Endothelial cell of hepatic sinusoid (primary cell): ENCODE results near the gene RPL32.
"Not testable (repeated sequence)": the region's sequence is repeated elsewhere in the genome, so short reads cannot be mapped to it uniquely, and the experiment has no call there.

Source experiments
- in situ Hi-C: cut with HindIII; loops from 2 replicates; pipeline ENCODE4 v1.10.0; 2017; ENCODE audit warnings: low sequenced_read_pairs

Gene RPL32

GRCh38 chr3:12810961-12811360 is 30.4 kb downstream of the RPL32 start:
- in situ Hi-C loops, result no loop called here

- in situ Hi-C loops, result no loop called here
Measured at GRCh38 chr3:12810013-12810780, 31.2 kb downstream of the RPL32 start.

DNA sequence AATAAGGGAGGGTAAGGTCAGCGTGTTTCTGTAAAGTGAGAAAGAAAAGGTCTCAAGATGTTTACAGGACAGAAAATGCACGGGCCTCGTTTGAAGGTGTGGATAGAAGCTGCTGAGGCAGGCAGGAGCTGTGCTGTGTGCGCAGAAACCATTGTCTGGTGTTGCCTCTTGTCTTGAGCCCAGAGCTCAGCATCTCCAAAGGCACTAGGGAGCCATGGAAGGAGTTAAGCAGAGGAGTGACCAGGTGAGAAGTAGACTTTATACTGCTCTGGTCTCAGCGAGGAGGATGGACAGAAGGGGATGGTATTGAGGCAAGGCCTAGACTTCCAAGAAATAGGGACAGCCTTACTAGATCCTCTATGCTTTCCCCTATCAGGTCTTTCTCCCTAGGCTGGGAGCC is 31.9 kb downstream of the RPL32 start:
- in situ Hi-C loops, result no loop called here

DNA sequence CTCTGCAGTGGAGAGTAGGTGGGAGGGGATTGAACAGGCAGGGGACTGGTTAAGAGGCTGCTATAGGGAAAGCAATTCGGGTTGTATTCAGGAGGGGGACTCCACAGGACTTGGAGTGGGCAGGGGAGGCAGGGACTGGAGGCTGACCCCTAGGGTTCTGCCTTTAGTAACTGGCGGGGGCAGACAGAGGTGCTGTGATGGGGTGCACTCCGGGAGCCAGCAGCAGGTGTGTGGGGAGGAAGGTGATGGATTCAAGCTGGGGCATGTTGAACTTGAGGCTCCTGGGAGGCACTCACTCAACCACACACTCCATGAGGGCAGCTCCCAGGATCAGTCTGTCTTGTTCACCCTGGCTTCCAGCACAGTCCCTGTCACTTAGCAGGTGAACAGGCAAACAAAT is 32.4 kb downstream of the RPL32 start:
- in situ Hi-C loops, result no loop called here

GRCh38 chr3:12808587-12808986 is 32.8 kb downstream of the RPL32 start:
- in situ Hi-C loops, result no loop called here

DNA sequence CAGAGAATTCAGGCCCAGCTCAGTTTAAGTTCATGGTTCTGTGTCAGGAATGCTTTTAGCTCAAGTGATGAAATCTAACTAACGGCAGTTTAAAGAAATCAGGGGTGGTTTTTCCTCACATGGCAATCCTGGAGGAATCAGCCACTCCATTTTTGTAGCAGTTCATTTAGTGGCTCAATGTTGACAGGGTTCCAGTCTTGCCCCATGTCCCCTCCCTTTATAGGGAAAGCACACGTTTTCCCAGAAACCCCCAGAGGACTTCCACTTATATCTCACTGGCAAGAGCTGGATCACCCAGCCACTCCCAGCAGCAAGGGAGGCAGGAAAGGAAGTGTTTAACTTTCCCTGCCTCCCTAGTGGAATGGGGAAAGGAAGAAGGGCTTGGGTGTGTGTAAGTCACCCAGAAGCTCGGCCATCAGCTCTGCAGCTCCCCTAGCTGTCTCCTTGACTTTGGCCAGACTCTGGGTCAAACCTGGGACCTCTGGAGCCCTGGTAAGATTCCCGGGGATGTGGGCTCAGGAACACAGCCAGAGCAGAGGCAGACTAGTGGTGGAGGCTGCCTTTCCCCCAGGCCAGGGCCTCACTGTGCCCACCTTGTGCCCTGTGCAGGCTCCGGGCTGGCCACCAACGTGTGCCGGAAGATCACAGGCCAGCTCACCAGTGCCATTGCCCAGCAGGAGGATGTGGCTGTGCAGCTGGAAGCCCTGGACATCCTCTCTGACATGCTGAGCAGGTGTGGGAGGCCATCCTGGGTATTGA is 33.6 kb downstream of the RPL32 start:
- in situ Hi-C loops, result no loop called here

DNA sequence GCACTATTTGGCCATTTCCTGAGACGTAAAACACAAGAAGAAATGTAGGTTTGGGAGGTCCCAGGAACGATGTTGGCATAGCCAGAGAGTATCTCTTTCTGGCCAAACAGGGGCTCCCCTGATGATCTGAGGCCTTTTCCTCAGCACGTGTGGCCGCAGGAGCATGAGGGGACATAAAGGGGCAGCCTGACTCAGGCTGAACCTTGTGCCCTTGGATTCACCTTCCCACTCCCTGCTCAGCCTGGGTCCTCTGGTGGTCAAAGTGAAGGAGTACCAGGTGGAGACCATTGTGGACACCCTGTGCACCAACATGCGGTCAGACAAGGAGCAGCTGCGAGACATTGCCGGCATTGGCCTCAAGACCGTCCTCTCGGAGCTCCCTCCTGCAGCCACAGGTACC is 34.3 kb downstream of the RPL32 start:
- in situ Hi-C loops, result no loop called here

DNA sequence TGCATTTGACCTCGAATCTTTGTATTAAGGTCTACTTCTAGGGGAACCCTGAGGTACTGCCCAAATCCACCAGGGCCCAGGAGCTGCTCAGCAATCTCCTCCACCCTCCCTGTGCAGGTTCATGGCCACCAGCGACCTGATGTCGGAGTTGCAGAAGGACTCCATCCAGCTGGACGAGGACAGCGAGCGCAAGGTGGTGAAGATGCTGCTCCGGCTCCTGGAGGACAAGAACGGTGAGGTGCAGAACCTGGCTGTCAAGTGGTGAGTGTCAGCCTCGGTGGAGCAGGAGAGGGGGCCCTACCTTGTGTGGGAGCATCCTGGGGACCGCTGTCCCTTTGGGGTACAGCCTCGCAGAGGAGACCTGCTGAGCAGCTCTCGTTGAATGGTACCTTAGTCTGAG is 38.0 kb downstream of the RPL32 start:
- in situ Hi-C loops, result no loop called here

- in situ Hi-C loops, result no loop called here
Measured at GRCh38 chr3:12799525-12800440, 41.6 kb downstream of the RPL32 start.

DNA sequence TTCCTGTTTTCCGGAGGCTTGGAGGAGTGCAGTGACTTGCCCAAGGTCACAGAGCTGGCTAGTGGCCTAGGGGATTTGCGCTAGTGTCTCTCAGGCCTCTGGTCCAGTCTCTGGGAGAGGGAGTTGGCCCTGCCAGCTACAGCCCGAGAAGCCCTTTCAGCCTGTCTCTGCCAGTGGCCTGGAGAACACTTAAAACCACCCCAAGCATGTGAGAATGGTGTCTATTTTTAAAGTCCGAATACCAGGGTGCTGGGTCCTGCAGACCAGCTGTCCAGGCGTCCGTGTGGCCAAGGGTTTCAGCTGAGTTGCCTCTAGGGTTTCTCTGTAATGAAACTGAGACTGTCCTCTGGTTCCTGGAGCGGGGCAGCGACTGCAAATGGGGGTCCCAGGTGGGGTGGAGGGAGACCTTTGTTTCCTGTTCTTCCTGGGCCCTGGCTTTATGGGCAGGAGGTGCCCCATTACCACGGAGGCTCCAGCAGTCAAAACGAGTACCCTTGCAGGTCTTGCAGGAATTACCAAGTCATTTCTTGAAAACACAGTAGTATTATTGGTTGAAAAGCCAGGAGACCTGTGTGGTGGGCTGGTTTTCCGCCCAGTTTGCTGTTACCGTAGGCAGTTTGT is 42.7 kb downstream of the RPL32 start:
- in situ Hi-C loops, result no loop called here

DNA sequence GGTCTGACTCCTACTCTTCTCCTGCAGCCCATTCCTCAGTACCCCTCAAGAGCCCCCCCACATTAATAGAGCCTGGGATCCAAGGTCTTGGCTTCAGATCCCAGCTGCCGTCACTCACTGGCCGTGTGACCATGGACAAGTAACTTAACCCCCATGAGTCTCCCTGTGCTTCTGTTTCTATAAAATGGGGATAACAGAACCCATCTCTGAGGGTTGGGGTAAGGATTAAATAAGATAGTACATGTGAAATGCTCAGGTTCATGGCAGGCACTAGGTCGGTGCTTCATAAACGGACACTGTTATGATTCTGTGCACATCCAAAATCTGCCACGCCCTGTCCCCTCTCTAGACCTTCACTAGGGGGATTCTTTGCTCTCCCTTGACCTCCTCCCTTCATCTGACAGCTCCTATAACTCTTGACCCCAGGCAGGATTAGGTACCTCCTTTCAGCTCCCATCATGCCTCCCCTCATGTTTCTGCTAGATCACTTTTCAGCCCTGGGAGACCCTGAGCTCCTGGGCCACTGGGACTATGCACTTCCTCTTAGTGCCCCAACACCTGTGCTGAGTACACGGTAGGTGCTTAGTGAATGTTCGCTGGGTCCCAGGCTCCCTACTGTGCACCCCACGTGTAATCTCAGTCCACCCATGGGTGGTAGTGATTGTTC is 43.3 kb downstream of the RPL32 start:
- in situ Hi-C loops, result no loop called here

DNA sequence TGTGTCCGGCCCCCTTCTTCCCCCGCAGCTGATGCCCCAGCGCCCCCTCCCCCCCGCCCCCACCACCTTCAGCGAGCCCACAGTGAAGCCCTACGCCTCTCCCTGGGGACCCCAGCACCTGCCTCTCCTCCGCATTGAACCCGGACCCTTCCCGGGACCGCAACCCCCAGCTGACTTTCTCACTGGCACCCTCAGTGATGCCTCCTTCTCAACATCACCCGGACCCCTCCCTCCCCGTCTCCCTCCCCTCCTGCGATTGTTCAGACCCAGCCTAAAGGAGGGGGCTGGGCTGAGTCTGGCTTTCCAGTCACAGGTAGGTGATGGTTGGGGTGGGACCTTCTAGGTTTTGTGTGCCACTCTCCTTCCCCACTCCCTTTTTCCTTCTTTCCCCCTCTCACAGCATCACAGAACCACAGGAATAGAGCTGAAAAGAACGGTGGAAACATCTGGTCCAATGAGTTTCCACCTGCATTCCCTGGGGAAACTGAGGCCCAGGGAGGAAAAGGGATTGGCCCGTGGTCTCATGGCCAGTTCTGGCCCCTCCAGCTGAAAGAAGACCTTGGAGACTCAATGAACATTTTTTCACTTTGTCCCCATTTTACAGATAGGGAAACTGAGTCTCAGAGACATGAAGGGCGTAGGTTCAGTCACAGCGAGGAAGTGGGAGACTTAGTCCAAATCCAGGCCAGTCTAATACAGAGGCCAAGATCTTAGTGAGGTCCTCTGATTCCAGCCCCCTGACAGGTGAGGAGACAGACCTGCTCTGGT is 44.1 kb downstream of the RPL32 start:
- in situ Hi-C loops, result no loop called here

DNA sequence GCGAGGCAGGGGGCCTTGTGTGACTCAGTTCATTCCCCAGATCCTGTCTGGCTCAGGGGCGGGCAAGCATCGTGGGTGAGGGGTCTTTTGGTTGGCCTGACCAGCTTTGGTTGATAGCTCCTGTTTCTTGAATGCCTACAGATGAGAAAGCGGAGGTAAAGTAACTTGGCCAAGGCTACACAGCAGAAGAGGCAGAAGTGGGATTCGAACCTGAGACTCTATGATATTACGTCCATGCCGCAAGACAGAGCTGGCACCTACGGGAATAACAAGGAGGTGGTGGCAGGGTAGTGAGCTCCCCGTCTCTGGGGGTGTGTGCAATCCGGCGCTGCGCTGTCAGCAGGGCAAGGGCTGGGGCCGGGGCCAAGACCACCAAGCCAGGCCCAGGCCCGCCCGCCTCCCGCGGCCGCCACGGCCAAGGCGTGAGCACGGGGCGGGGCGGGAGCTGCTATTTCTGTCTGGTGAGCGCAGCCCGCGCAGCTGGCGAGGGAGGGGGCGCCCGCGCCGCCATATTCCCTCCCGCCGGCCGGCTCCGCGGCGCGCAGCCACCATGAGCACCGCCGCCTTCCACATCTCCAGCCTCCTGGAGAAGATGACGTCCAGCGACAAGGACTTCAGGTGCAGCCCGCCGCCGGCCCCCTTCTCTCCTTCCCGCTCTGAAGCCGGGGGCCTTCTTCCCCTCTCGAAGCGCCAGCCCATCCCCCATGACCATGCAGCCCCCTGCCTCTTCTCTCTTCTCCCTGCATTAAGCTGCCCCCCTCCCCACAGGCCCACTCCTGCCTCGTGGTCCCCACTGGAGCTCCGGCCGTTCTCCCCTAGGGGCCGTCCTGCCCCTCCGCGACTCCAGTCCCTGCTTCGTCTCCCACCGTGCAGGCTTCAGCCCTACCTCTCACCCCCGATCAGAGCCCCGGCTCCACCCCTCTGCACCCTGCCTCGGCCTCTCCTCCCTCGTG is 44.9 kb downstream of the RPL32 start, which contains the start of gene CAND2:
Gene CAND2 (plus strand): TSS at position 510 of the 953 bp plus-strand sequence. CDS start 41 bp downstream, at position 551.
- in situ Hi-C loops, result no loop called here

GRCh38 chr3:12793701-12794100 is 47.7 kb downstream of the RPL32 start:
- in situ Hi-C loops, result no loop called here

DNA sequence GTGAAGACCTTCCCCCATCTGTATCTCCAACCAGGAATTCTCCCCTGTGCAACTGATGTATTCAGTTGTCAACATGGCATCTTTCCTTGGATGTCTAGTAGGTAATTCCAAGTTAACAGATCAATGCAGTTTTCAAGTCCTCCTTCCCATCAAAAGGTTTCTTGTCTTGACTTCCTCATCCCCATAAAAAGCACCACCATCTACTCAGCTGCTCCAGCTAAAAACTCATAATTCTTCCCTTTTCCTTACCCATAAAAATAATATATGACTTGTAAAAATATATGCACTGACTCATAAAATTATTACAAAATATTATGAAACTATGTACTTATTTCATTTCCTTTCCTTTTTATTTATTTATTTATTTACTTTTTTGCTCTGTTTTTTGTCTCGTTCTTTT is 49.9 kb downstream of the RPL32 start:
- in situ Hi-C loops, result no loop called here

- in situ Hi-C loops, result not testable (repeated sequence)
Measured at GRCh38 chr3:12787967-12788690, 53.2 kb downstream of the RPL32 start.

DNA sequence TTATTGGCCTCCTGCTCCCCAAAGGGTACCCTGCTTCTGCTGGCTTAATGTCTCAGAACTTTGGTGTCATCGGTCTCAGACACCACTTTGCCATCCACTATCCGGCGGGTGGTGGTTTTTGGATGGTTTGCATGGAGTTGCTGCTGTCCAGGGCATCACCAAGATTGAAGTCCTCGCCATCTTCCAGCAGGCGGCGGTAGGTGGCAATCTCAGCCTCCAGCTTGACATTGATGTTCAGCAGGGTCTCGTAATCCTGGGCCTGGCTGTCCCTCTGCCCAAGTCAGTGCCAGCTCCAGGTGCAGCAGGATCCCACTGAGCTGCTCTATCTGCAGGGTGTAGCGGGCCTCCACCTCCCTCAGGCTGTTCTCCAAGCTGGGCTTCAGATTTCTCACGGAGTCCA is 54.0 kb downstream of the RPL32 start:
- in situ Hi-C loops, result not testable (repeated sequence)

DNA sequence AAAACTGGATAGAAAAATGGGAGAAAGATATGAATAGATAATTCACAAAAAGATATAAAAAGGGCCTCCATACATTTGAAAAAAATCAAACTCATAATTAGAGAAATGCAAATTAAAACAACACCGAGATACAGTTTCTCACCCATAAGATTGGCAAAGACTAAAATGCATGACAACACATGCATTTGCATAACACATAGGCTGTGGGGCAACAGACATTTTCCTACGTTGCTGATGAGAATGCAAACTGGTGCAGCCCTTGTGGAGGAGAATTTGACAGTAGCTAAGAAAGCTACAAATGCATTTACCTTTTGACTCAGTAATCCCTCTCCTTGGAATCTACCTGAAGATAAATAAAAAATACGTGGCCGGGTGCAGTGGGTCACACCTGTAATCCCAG is 56.3 kb downstream of the RPL32 start:
- in situ Hi-C loops, result no loop called here
